Right atrium auricular region (tissue), 2 donors: Measurements from ENCODE around the gene F11. TPM values are rescaled to one million over a fixed set of nuclear protein-coding genes. Genes with fewer than 3 reads are reported as not detected.

Experiments used
- DNase-seq: peaks from one replicate; pipeline ENCODE4 v3.0.0-alpha.2; 2019; ENCODE audit warnings: low spot score
- H3K27ac ChIP-seq, 2 donors: fragments of 200-600 bp; sonication (generic); 1 replicate in 1 of 2; 2 replicates in 1 of 2; pipeline ENCODE4 v1.5.1; 2016 to 2019
- H3K27me3 ChIP-seq, 2 donors: fragments of 200-600 bp; sonication (generic); one replicate each; pipeline versions ENCODE4 v1.5.1 to v1.6.0; 2017 to 2019
- H3K36me3 ChIP-seq: fragments of 200-600 bp; sonication (generic); one replicate; pipeline ENCODE4 v1.5.1; 2016
- H3K4me1 ChIP-seq, 2 donors: fragments of 200-600 bp; sonication (generic); one replicate each; pipeline versions ENCODE4 v1.5.1 to v1.6.0; 2017 to 2019
- H3K4me3 ChIP-seq, 2 donors: fragments of 200-600 bp; sonication (generic); 1 replicate in 1 of 2; 2 replicates in 1 of 2; pipeline ENCODE4 v1.5.1; 2017 to 2019; ENCODE audit warnings: mild to moderate bottlenecking in 1 of 2, moderate library complexity in 1 of 2
- H3K9me3 ChIP-seq, 2 donors: fragments of 200-600 bp; sonication (generic); one replicate each; pipeline ENCODE4 v1.5.1; 2019
- CTCF ChIP-seq, 2 donors: fragments of 200-600 bp; sonication (generic); IDR thresholded peaks; one replicate each; pipeline ENCODE4 v1.5.1; 2019; ENCODE audit warnings: antibody characterized with exemption in 2 of 2
- total RNA-seq, 2 donors: library from RNA; depleted of rRNA; stranded (reverse); fragments of >200 nt; gene quantifications; one replicate each; pipeline ENCODE4 v1.1.0, GENCODE V29; 2016

The F11 gene
- total RNA-seq, 2 donors from 2014 or later = not detected

DNA sequence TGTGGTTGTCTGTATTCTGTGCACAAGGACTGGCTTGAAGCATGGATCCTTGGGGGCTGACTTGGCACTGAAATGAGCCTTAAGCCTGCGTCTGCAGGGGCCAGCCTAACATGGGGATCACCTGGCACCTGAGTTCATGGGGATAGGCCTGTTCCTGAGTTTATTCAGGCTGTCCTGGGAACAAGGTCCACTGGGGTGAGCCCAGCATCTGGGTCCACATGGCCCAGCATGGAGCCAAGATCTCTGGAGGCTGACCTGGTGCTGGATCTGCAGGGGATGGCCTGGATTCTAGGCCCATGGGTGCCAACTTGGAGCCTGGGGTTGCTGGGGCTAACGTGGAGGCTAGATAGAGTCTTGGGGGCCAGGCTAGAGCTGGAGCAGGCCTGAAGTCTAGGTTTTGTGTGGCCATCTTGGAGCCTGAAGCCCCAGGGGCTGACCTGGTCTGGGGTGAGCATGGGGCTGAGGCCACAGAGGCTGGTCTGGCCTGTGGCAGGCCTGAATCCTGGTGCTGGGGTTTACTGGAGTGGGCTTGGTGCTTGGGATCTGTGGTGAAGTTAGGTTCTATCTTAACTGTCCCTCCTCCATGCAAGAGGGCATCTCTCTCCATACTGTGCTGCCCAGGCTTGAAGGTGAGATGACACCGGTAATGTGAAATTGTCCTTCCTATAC, 39.3 kb upstream of the F11 start:
- Histone ChIP-seq H3K36me3 (no peaks in the 10 kb centered on the region), H3K4me3 (no peak overlapping the region), H3K27ac (no peak overlapping the region), H3K27me3 (no peaks in the 10 kb centered on the region), H3K9me3 (peaks cover 0 to 13% of the 10 kb centered on the region in 2 donors), H3K4me1 (no peaks in the 10 kb centered on the region)
- no peak for DNase-seq
- TF ChIP-seq CTCF (IDR thresholded peaks at IDR 0.05) = no peak

GRCh38 chr4:186227221-186227620, 38.8 kb upstream of the F11 start, which contains the start of gene KLKB1:
Gene KLKB1, plus strand, starts transcription at chr4:186227507. Its CDS starts 689 bp downstream, at chr4:186228196.
- Histone ChIP-seq H3K36me3 (no peaks in the 10 kb centered on the region), H3K4me1 (no peaks in the 10 kb centered on the region), H3K9me3 (peaks cover 0 to 13% of the 10 kb centered on the region in 2 donors), H3K4me3 (no peak within 1 kb of the TSS), H3K27me3 (no peaks in the 10 kb centered on the region), H3K27ac (no peak within 1 kb of the TSS)
- TF ChIP-seq CTCF (IDR thresholded peaks at IDR 0.05) = no peak
- DNase-seq = no peak

- Histone ChIP-seq H3K36me3 (no peaks in the 10 kb centered on the region), H3K4me1 (no peaks in the 10 kb centered on the region), H3K27ac (no peak overlapping the region), H3K4me3 (no peak overlapping the region), H3K9me3 (peaks cover 0 to 13% of the 10 kb centered on the region in 2 donors), H3K27me3 (no peaks in the 10 kb centered on the region)
- DNase-seq = no peak
- no peak for TF ChIP-seq CTCF (IDR thresholded peaks at IDR 0.05)
Measured at GRCh38 chr4:186227744-186228513, 38.1 kb upstream of the F11 start.

DNA sequence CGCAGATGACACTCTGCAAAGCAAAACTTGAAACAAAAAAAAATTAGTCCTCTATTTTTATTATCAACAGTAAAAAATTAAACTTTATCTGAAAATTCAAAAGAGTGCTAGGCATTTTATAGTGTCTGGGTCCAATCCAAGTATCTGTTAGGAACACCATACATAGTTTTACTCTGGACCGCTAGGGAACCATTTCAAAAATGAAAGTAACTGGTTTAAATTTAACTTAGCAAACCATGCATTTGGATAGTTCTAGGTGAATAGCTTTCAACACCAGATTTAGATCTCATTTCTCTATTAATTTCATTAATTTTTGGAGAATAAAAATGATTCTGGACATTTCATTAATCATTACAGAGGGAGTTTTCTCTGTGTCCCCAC, 37.5 kb upstream of the F11 start:
- no peak overlapping the region for H3K27ac ChIP-seq
- H3K4me1 ChIP-seq = no peaks in the 10 kb centered on the region
- H3K4me3 ChIP-seq = no peak overlapping the region
- no peak for TF ChIP-seq CTCF (IDR thresholded peaks at IDR 0.05)
- no peak for DNase-seq
- H3K9me3 ChIP-seq = peaks cover 0 to 13% of the 10 kb centered on the region in 2 donors
- no peaks in the 10 kb centered on the region for H3K27me3 ChIP-seq
- H3K36me3 ChIP-seq = no peaks in the 10 kb centered on the region

- Histone ChIP-seq H3K27me3 (no peaks in the 10 kb centered on the region), H3K9me3 (no peaks in the 10 kb centered on the region), H3K4me3 (no peak overlapping the region), H3K36me3 (no peaks in the 10 kb centered on the region), H3K27ac (no peak overlapping the region), H3K4me1 (no peaks in the 10 kb centered on the region)
- no peak for DNase-seq
- no peak for TF ChIP-seq CTCF (IDR thresholded peaks at IDR 0.05)
Measured at GRCh38 chr4:186234367-186234766, 31.6 kb upstream of the F11 start.
